Cerebellar cortex (tissue), 1 donor: ENCODE measurements around the gene CFAP47.

Experiments
- DNase-seq: peaks from one replicate; pipeline ENCODE4 v3.0.0-alpha.2; 2015; ENCODE audit warnings: low spot score

CFAP47 gene

DNA sequence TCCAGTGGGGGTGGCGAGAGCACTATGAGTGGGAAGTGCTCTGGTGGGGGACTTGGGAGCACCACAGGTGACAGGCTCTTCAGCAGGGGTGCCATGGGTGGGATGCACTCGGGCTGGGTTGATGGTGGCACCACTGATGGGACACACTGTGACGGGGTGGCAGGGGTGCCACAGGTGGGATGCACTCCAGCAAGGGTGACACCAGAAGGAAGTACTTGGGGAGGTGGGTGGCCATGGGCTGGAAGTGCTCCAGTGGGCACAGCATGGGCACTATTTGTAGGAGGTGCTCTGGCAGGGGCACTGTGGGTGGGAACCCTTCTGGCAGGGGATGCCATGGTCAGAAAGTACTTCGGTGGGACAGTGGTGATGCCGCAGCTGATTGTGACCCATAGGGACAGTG is 346.6 kb downstream of the CFAP47 start:
- no peak for DNase-seq

DNA sequence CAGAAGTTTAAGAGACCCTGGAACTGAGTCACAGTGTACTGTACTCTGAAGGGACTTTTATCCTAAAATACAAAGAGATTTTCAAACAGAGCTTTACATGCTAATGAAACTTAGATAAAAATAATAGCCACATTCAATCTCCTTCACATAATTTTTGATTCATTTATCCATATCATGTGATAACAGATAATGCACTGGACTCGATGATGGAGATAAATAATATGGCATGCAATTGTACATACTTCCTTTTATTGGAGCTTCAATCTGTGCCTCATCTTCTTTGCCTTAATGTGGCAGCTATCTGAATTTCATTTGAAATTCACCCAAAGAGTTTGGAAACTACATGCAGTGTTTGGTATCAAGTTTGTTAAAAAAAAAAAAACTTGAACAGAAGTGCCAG is 390.6 kb downstream of the CFAP47 start:
- DNase-seq, result no peak

DNA sequence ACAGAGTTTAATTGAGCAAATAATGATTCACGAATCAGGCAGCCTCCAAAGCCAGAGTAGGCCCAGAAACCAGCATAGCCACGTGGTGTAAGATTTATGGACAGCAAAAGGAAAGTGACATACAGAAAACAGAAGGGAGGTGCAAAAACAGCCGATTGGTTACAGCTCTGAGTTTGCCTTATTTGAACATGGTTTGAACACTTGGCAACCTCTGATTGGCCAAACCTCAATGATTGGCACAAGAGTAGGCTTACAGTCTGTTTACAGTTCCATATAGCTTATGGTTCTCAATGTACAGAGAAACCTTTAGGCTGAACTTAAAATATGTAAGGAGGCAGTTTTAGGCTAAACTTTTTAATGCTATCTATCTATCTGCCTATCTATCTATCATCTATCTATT is 394.8 kb downstream of the CFAP47 start:
- no peak for DNase-seq

DNA sequence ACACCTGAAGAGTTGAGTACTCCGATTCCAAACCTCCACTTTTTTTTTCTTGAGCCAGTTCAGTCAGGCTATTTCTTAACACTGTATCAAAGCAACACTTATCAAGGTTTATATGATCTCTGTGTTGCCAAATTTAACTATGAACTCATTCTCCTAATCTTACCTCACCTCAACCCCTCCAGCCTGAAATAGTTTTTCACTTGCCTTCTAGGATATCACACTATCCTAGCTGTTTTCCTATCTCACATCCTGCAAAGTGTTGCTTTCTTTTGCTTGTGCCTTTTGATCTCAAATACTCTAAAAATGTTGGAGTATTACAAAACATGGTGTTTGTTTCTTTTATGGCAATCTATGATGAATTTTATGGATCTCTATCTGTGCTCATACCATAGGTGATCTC is 415.0 kb downstream of the CFAP47 start:
- no peak for DNase-seq

DNA sequence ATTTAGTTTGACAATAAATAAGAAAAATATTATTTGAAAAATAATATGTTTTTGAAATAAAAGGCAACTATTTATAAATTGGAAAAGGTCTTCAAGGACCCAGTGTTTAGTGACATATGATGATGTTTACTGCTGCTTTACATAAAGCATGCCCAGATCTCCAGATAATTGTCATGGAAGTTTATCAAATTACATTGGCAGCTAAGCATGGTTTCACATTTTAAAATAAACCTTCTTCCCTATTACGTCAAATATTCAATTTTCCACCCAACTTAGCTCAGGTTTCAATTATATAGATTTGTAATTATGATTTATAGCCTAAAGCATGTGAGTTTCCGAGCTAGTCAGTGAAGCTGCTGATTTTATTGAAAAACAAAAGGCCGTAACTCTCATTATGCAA is 417.2 kb downstream of the CFAP47 start:
- no peak for DNase-seq

DNA sequence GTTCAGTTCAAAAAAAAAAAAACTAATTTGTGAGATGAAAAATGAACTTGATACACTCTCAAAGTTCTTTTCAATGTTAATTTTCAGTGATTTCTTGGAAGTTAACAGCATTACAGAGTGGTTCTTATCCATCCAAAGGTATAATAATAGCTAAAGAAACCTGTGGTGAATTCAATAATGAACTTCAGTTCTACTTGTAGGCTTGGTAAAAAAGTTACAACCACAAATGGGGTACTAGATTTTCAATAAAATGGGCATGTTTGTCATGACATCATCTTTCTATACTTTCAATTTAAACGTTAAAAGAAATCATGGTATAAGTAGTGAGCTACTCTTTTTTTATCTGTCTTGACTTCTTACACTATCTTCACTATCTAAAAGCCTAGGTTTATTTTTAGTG is 424.8 kb downstream of the CFAP47 start:
- DNase-seq, result no peak

DNA sequence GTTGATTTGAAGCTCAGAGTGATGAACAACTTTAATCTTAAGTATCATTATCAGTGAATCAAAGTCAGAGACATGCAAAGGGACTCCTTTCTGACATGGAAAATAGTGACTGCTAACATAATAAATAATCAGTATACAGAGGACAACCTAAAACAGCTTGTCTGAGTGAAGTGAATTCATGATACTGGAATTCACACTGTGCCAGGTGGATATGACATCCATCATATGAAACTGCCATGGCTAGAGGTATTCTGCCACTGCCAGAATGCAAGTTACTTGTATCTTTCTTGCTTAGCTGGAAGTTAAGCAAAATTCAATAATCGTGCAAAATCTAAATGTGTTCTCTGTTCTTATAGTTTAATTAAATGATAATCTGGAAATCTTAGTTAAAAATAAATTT is 429.0 kb downstream of the CFAP47 start:
- no peak for DNase-seq

DNA sequence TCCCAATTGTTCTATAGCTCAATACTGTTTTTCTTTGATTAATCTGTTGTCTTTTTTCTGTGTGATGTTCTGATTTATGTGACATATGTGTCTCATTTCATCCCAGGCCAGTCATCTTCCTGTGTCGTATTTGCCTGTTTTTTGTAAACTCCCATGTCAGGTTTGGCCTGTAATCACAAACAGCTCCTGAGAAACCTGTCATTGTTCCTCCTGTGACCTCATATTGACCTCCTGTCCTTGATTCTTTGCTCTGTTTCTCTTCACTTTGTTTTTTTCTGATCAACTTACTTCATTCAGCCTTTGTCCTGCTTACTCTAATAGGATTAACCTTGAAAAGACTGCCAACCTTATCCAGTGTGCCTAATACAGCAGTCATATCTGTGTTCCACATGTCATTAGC is 438.3 kb downstream of the CFAP47 start:
- DNase-seq, result no peak

DNA sequence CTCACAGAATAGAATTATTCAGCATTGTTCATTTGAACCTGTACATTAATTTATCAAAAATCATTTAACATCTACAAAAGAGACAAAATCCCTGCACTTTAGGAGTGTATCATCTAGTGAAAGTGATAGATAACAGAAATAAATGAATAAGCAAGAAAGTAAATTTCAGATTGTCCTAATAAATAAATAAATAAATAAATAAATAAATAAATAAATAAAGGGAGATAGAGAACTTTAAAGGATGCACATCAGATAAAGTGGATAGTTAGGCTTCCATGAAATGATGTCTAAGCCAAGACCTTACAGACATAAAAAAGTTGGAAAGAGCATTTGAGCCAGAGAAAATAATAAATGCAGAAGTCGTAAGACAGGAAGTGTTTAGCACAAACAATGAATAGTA is 444.7 kb downstream of the CFAP47 start:
- DNase-seq, result no peak

DNA sequence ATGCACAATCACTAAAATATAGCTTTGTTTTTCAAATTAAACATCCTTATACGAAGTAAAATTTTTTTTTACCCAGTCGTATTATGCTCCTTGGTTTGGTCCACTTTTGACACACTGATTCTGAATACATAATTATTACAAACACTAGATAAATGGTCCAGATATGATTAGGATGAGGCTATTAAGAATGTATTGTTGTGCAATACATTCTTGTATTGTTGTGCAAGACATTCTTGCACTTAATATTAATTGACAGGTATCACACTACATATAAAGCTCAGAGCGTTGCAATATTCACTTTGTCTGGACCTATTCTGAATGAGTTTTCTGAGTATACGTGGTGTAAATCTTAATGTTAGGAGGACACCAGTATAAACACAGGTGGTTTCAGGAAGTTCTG is 464.0 kb downstream of the CFAP47 start:
- no peak for DNase-seq

DNA sequence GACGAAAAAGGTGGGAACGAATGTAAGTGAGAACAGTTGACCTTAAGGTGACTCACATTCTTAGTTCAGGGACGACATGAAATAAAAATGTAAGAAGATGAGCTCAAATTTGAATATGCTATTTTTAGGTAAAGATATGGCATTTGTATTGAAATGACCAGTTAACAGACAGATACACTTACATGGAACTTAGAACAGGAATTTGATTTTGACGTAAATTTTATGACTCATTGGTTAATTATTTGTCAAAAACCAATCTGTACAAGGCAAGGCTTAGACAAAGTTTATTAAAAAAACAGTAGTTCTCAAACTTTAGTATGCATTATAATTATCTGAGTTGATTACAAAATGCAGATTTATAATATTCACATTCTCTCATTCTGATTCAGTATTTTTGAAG is 469.4 kb downstream of the CFAP47 start:
- no peak for DNase-seq

DNA sequence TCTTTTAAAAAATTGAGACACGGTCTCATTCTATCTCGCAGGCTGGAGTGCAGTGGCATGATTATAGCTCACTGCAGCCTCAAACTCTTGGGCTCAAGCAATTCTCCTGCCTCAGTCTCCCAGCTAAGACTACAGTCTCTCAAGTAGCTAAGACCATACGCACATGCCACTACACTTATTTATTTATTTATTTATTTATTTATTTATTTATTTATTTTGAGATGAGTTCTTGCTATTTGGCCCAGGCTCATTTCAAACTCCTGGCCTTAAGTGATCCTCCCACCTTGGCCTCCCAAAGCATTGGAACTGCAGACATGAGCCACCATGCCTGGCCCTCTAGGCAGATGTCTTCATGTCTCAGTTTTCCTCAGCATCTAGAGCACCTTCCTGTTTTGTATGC is 482.2 kb downstream of the CFAP47 start:
- DNase-seq, result no peak

DNA sequence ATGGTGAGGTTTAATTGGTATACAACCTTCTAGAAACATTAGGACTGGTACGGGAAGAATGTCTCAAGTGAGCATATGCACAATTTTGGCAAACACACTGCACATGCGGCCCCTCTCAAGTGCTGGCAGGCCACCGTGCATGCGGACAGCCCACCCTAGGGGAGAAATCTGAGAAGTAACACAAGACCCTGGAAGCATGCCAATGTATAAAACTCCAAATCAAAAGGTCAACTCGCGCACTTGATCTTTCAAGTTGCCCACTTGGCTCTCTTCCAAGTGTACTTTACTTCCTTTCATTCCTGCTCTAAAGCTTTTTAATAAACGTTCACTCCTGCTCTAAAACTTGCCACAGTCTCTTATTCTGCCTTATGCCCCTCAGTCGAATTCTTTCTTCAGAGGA is 488.3 kb downstream of the CFAP47 start:
- DNase-seq, result no peak

DNA sequence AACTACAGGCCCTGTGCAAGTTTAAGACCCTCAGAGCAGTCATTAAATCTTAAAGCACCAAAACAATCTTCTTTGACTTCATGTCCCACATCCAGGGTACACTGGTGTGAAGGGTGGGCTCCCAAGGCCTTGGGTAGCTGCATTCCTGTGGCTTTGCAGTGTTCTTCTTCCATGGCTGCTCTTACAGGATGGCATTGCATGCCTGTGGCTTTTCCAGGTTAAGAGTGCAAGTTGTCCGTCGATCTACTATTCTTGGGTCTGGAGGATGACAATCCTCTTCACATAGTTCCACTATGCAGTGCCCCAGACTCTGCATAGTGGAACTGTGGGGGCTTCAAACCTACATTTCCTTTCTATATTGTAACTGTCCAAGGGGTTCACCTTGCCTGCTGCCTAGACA is 494.5 kb downstream of the CFAP47 start:
- no peak for DNase-seq

DNA sequence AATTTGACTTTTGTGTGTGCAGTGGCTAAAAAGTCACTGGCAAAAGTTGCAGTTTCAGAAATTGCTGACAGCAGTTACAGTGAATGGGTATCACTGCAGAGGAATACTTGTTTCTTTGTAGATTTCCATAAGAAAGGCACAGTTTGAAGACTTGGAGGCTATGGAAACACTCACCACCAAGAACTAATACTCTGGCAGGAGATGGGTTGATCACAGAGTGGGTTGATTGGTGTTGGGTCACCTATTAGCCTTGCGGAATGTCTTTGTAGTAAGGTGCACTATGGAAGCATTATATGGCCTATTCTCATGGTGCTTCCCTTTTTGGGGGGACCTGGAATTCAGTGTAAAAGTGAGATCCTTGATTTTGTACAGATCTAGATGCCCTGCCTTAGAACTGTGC is 502.8 kb downstream of the CFAP47 start:
- DNase-seq, result no peak

DNA sequence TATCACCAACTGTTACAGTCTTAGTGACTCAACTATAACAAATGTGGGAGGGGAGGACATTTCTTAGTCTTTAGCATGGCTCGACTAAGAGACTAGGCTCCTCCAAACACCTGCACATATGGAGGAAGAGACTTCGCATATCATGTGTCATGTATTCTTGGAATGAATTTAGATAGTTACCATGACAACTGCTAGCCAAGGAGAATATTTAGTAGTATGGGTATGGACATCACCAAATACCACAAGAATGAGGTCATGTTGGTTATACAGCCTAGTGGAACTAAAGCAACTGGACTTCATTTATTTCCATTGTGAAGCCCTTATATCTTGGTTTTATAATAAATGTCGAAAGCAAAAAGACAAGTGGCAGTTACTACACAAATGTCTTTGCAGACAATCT is 512.3 kb downstream of the CFAP47 start:
- no peak for DNase-seq

DNA sequence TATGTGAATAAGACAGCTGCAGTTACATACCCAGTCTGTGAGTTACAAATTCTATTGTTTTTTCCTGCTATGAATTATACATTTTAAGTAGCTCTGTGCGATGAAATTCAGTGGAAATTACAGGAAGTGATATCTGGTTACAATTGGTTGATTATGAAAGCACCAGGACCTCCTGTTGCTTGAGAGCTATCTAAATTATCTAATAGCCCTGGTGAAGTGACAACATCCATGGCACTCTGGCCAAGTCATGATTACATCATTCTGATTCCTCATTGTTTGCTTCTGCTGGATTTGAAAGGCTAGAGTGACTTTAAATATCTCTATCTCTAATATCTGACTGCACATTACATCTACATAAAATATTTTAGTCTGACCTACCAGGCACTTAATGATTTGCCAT is 515.0 kb downstream of the CFAP47 start:
- no peak for DNase-seq
